Measurements from ENCODE around the gene SPEG. TPM values are rescaled to one million over a fixed set of nuclear protein-coding genes. Genes with fewer than 3 reads are reported as not detected.

SPEG gene
- total and polyA plus RNA-seq, 2 experiments from 2014 or later = 12.6 to 32.4 TPM

- H3F3A ChIP-seq (replicated peaks; ENCODE audit: low read depth) = 0 out of 2 replicates have a peak, but pooled peaks cover under 1% of the 10 kb centered on the region
- Mint-ChIP-seq H3K9me3 (no peaks in the 10 kb centered on the region), H3K27ac (peak overlapping the region; percentile 57), H3K4me1 (peaks cover 41% of the 10 kb centered on the region), H3K36me3 (ENCODE audit: low read depth) (peaks cover 5% of the 10 kb centered on the region; the same call in 2 of the 3 replicates), H3K27me3 (ENCODE audit: insufficient read depth, low read depth, poor library complexity) (peaks cover 46% of the 10 kb centered on the region), H3K4me3 (no peak overlapping the region)
- H2AFZ ChIP-seq = no peak overlapping the region
- peaks cover 56% of the 10 kb centered on the region for H3K27me3 ChIP-seq (ENCODE audit: insufficient read depth)
- H3K4me3 ChIP-seq = no peak overlapping the region
- no peaks in the 10 kb centered on the region for H3K36me3 ChIP-seq (ENCODE audit: insufficient read depth)
- 0 out of 2 replicates have a peak overlapping the region, but pooled peaks have one; percentile 26 for H3K4me2 ChIP-seq
- H4K20me1 ChIP-seq (replicated peaks; ENCODE audit: insufficient read depth) = no peaks in the 10 kb centered on the region; the same call in 1 of the 2 replicates
- H3K79me2 ChIP-seq (replicated peaks; ENCODE audit: insufficient read depth) = no peaks in the 10 kb centered on the region
- DNase-seq (ENCODE audit: low spot score) = no peak
- no peak for ATAC-seq
- H3K9me2 ChIP-seq (ENCODE audit: insufficient read depth) = no peaks in the 10 kb centered on the region
- H3K27ac ChIP-seq (ENCODE audit: low read depth) = no peak overlapping the region
- peaks cover 28% of the 10 kb centered on the region for H3K4me1 ChIP-seq (ENCODE audit: insufficient read depth)
- TF ChIP-seq ZNF331 (CRISPR knock-in tag; IDR thresholded peaks at IDR 0.05; ENCODE audit: low read depth) = no peak
- TF ChIP-seq ZNF462 (CRISPR knock-in tag; IDR thresholded peaks at IDR 0.05) = no peak
- no peak for TF ChIP-seq CTCF (conservative IDR thresholded peaks at IDR 0.05; ENCODE audit: low read depth in 2 of 2)
- TF ChIP-seq STAT1 (IDR thresholded peaks at IDR 0.05; ENCODE audit: unreplicated experiment) = no peak
- no peak for TF ChIP-seq CREB1 (CRISPR knock-in tag; IDR thresholded peaks at IDR 0.05; ENCODE audit: low read depth)
- no peak for TF ChIP-seq JUNB (IDR thresholded peaks at IDR 0.05; ENCODE audit: unreplicated experiment)
- no peak for TF ChIP-seq NANOG (IDR thresholded peaks at IDR 0.05; ENCODE audit: borderline replicate concordance)
- no peak for TF ChIP-seq REST (IDR thresholded peaks at IDR 0.05; ENCODE audit: unreplicated experiment)
Measured at GRCh38 chr2:219445220-219445640, 10.6 kb downstream of the SPEG start.

Measured in GM23338 (cell line).